HG03039 (cell line): ENCODE measurements around the gene GPI.
"Not testable (repeated sequence)": the region's sequence is repeated elsewhere in the genome, so short reads cannot be mapped to it uniquely, and the experiment has no call there.

Experiments used
- ATAC-seq: cut with Tn5 transposase; IDR thresholded peaks from one replicate; pipeline ENCODE4 v1.9.1; 2021; ENCODE audit warnings: mild to moderate bottlenecking, moderate library complexity; ENCODE audit not compliant: unreplicated experiment

GPI gene

GRCh38 chr19:34364830-34365462, at the start of gene GPI:
Gene GPI (plus strand): TSS chr19:34365196. CDS start chr19:34365267, 71 bp downstream.
- ATAC-seq, result peak; percentile 49

GRCh38 chr19:34316247-34316646, 48.7 kb upstream of the GPI start:
- no peak for ATAC-seq

- ATAC-seq, result no peak
These were observed 48.2 kb upstream of the GPI start for GRCh38 chr19:34316741-34317301.

- ATAC-seq, result no peak
These were observed 47.6 kb upstream of the GPI start for GRCh38 chr19:34317311-34317927.

GRCh38 chr19:34319230-34319585, 45.8 kb upstream of the GPI start:
- ATAC-seq, result no peak

- ATAC-seq, result no peak
These were observed 45.2 kb upstream of the GPI start for GRCh38 chr19:34319785-34320184.

- ATAC-seq, result no peak
These were observed 44.7 kb upstream of the GPI start for GRCh38 chr19:34320277-34320676.

- ATAC-seq, result no peak
These were observed 43.3 kb upstream of the GPI start for GRCh38 chr19:34321735-34322134.

- ATAC-seq, result no peak
These were observed 41.4 kb upstream of the GPI start for GRCh38 chr19:34323433-34324204.

- ATAC-seq, result no peak
These were observed 40.7 kb upstream of the GPI start for GRCh38 chr19:34324320-34324719.

- ATAC-seq, result no peak
These were observed 39.8 kb upstream of the GPI start for GRCh38 chr19:34325181-34325580.

GRCh38 chr19:34325981-34326787, 38.8 kb upstream of the GPI start:
- no peak for ATAC-seq

GRCh38 chr19:34327851-34328250, 37.1 kb upstream of the GPI start:
- no peak for ATAC-seq

- ATAC-seq, result no peak
These were observed 36.0 kb upstream of the GPI start for GRCh38 chr19:34328982-34329381.

- ATAC-seq, result no peak
These were observed 34.9 kb upstream of the GPI start for GRCh38 chr19:34330116-34330515.

- not testable (repeated sequence) for ATAC-seq
These were observed 34.4 kb upstream of the GPI start for GRCh38 chr19:34330596-34330995.

GRCh38 chr19:34331596-34331995, 33.4 kb upstream of the GPI start:
- ATAC-seq, result not testable (repeated sequence)

- no peak for ATAC-seq
These were observed 32.8 kb upstream of the GPI start for GRCh38 chr19:34332027-34332760.

- ATAC-seq, result no peak
These were observed 29.1 kb upstream of the GPI start for GRCh38 chr19:34335914-34336313.

GRCh38 chr19:34336781-34337271, 28.2 kb upstream of the GPI start:
- ATAC-seq, result no peak
